Embryonic facial prominence (tissue), 1 donor: ENCODE data around the gene OR5H1.
"Not testable (repeated sequence)": the region's sequence is repeated elsewhere in the genome, so short reads cannot be mapped to it uniquely, and the experiment has no call there.

ENCODE experiments used
- DNase-seq: peaks from one replicate; pipeline ENCODE4 v3.0.0-alpha.2; 2016; ENCODE audit errors: extremely low spot score

OR5H1 gene

DNA sequence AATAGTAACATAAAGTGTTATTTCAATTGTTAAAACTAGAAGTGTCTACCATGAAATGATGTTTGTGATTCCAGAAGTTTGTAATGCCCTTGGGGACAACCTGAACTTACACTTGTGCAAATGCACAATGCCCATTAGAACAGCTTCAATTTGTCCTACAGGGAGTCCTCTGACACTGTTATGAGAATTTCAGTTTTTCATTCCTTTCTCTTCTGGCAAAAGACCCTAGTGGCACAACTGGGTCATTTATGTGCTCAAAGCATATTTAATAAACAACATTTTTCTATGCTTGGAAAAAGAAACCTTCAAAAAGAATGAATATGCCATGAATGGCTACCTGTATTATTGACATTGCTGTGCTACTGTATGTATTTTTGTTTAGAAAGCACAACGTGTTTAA lies at the start of gene OR5H1:
Gene OR5H1 (plus strand): TSS at position 301 of the 400 bp plus-strand sequence. CDS start 1,977 bp downstream, outside the sequence.
- DNase-seq = no peak

DNA sequence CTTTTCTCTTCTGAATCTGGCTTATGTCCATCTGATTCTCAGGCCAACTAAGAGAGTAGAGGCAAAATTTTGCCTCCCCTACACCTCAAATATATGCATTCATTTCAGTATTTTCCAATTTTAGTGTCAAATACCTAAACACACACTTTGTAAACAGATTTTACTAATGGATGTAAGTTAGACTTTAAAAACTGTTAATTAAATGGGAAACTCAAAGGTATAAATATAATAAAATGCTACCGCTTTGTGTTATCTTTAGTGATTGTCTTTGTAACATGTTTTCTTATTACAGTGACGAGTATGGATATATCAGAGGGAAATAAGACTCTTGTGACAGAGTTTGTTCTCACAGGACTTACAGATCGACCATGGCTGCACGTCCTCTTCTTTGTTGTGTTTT lies 43.6 kb upstream of the OR5H1 start, which contains the start of gene OR5AC2:
Gene OR5AC2 (plus strand): TSS at position 301 of the 400 bp plus-strand sequence. CDS start 0 bp downstream, at position 301.
- no peak for DNase-seq

DNA sequence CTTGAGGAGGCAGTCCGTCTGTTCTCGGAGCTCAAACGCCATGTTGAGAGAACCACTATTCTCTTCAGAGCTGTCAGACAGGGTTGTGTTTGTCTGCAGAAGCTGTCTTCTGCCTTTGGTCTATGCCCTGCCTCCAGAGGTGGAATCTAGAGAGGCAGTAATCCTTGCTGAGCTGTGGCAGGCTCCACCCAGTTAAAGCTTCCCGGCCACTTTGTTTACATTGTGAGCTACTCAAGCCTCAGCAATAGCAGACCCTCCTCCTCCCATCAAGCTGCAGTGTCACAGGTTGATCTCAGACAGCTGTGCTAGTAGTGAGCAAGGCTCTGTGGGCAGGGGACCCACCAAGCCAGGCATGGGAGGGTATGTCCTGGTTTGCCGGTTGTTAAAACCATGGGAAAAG lies 34.6 kb upstream of the OR5H1 start:
- no peak for DNase-seq

- no peak for DNase-seq
These were observed 30.7 kb upstream of the OR5H1 start for GRCh38 chr3:98099848-98100247.

DNA sequence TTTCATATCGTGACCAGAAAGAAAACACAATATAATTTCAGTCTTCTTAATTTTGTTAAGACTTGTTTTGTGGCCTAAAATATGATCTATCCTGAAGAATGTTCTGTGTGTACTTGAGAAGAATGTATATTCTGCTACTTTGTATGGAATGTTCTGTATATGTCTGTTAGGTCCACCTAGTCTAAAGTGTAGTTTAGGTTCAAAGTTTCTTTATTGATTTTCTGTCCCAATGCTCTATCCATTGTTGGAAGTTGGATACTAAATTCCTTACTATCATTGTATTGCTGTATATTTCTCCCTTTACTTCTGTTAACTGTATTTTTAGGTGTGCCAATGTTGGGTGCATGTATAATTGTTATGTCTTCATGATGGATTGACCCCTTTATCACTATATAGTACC lies 22.4 kb upstream of the OR5H1 start:
- no peak for DNase-seq

GRCh38 chr3:98109807-98110549 lies 20.5 kb upstream of the OR5H1 start:
- DNase-seq = no peak

DNA sequence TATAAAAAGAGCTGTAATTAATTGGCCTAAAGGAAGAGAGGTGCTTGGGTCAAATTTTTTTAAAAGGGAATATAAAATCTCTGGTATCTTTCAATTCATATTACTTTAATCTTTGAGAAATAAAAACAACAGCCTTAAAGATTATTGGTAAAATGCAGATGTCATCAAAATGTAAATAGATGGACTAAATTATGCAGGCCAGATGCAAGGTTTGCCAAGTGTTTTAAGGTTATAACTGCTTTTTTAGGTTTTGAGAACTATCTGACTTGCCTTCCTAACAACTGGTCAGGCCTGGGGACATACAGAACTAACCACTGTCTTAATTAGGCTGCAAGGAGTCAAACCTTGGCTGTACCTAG lies 20.0 kb upstream of the OR5H1 start:
- DNase-seq = no peak

- DNase-seq = no peak
These were observed 16.3 kb upstream of the OR5H1 start for GRCh38 chr3:98114264-98114663.

DNA sequence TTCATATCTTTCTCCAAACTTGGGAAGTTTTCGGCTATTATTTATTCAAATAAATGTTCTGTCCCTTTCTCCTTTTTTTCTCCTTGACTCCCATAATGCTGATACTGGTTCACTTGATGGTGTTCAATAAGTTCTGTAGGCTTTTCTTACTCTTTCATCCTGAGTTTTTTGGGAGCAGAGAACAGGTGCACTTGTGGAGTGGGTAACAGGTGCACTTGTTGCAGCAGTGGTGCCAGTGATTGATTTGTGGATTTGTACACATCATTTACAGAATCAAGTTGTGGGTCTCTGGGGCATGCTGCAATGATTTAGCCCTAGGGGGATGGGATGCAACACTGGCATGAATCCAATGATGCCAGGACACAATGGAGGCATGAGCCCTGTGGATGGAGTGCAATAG lies 14.8 kb upstream of the OR5H1 start:
- DNase-seq = no peak

- DNase-seq = no peak
These were observed 6.1 kb downstream of the OR5H1 start for GRCh38 chr3:98136631-98137030.

DNA sequence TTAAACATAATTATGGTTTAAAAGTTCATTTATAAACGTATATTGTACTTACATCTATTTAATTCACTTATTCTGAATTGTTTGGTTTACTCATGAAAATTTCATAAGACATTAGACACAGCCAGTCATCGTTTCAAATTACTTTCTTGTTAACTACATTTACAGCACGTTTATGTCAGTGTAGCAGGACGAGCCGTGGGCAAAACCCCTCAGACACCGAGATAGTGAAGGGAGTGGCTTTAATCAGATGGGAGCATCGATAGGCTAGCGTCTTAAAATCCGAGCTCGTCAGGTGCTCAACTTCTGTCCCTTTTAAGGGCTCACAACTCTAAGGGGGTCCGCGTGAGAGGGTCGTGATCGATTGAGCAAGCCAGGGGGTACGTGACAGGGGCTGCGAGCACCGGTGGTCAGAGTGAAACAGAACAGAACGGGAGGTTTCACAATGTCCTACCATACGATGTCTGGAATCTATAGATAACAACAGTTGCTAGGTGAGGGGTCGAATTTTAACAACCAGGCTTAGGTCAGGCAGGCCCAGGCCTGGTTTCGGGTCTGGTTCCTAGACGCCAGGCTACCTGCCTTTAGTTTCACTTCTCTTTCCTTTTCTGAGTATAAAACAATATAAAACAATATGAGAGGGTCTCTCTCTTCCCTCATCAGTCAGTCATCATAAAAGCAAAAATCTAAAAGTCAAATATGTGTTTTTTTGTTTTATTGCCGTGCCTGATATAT lies 7.5 kb downstream of the OR5H1 start:
- not testable (repeated sequence) for DNase-seq

- DNase-seq = no peak
These were observed 10.0 kb downstream of the OR5H1 start for GRCh38 chr3:98140531-98140930.

DNA sequence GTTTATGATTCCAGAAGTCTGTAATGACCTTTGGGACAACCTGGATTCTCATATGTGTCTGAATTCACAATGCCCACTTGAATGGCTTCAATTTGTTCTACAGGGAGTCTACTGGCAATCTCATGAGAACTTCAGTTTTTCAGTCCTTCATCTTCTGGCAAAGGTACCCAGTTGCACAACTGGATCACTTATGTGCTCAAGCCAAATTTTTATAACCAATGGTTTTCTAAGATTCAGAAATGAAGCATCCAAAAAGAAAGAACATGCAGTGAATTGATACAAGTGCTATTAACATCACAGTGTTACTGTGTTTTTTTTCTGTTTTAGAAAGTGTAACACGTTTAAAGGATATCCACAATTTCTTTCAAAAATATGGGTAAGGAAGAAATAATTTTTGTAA lies 16.7 kb downstream of the OR5H1 start, which contains the start of gene OR5H14:
Gene OR5H14 (plus strand): TSS at position 301 of the 400 bp plus-strand sequence. CDS start 1,907 bp downstream, outside the sequence.
- DNase-seq = no peak

DNA sequence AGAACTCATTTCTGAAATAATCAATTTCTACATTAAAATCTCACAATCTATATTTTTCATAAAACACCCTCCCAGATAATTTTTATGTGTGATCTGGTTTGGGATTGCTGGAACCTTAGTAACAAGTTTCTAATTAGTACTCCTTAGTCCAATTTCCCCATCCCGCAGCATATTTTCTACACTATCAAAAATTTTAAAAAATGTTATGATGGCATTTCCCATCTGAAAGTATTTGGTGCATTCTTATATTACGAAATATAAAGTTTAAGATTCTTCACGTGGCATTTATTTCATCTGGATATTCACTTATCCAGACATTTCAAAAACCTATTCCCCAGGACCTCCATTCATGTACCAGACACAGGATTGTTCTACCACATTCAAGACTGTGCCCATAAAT lies 18.2 kb downstream of the OR5H1 start:
- no peak for DNase-seq

DNA sequence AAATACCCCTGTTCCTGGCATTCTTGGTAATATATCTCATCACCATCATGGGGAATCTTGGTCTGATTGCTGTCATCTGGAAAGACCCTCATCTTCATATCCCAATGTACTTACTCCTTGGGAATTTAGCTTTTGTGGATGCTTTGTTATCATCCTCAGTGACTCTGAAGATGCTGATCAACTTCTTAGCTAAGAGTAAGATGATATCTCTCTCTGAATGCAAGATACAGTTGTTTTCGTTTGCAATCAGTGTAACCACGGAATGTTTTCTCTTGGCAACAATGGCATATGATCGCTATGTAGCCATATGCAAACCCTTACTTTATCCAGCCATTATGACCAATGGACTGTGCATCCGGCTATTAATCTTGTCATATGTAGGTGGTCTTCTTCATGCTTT lies 18.9 kb downstream of the OR5H1 start:
- DNase-seq = not testable (repeated sequence)

- DNase-seq = no peak
These were observed 20.7 kb downstream of the OR5H1 start for GRCh38 chr3:98151241-98151640.

DNA sequence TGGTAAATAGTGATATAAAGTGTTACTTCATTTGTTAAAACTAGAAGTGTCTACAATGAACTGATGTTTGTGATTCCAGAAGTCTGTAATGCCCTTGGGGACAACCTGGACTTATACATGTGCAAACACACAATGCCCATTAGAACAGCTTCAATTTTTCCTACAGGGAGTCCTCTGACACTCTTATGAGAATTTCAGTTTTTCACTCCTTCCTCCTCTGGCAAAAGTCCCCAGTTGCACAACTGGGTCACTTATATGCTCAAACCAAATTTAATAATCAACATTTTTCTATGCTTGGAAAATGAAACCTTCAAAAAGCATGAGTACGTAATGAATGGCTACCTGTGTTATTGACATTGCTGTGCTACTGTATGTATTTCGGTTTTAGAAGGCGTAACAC lies 35.9 kb downstream of the OR5H1 start, which contains the start of gene OR5H15:
Gene OR5H15 (plus strand): TSS at position 301 of the 400 bp plus-strand sequence. CDS start 2,004 bp downstream, outside the sequence.
- no peak for DNase-seq

GRCh38 chr3:98171071-98171470 lies 40.5 kb downstream of the OR5H1 start:
- no peak for DNase-seq

- DNase-seq = no peak
These were observed 42.1 kb downstream of the OR5H1 start for GRCh38 chr3:98172621-98173020.

DNA sequence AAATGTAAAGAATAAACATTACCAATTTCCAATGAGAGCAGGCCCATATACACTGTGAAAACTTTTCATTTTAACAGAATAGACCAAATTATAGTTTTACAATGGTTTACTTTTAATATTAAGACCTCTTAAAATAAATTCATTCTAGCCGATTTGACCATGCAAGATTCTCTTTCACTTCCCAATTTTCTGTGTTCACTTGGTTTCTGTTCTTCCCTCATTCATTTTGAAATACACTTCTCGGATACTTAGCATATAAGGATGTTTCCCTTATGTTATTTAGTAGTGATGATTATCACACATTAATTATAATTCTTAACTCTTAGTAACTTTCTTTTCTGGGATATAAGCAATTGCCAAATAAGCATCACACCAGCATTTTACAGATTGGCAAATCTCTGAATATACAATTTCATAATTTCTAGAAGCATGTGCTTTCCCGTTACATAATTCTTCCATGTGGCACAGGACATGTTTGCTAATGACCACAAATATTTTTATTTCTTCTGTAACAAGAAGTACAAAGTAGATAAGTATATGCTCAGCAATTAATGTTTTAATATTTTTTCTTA lies 49.9 kb downstream of the OR5H1 start:
- no peak for DNase-seq

- no peak for DNase-seq
These were observed 51.7 kb downstream of the OR5H1 start for GRCh38 chr3:98182196-98182595.

DNA sequence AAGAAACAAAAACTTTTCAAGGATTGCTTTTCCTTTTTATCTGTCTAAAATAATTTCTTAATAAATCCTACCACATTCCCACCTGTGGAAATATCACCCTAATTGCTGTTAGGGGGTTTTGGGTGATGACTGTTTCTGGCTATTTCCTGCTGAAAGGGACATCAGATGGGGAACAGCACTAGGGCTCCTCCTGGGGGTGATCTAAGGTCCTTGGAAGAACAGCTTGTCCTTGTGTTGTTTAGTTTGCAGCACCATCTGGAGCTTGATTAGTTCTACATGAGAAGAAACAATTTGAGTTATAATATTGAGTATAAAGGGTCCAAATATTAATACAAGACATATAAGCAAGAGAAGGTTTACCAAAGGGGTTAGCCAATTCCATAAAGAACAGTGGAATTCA lies 54.7 kb downstream of the OR5H1 start:
- no peak for DNase-seq
